ENCODE measurements around the gene CAMK2D.

DNA sequence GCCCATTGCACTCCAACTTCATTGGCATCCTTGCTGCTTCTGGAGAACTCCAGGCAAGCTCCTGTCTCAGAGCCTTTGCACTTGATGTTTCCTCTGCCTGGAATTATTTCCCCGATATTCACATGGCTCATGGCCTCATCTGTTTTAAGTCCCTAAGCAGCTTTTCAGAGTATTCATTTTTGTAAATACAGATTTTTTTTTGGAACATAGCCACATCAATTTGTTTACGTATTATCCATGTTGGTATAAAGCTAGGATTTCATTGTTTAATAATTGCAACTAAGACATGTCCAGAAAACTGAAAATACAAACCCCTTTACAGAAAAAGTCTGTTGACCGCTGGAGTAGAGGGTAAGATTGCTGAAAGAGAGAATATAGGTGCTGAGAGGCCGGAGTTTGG is 142.0 kb downstream of the CAMK2D start:
- TF ChIP-seq POLR2A (IDR thresholded peaks at IDR 0.05; ENCODE audit: low read depth, low read length) (no peak), SPI1 (IDR thresholded peaks at IDR 0.05; ENCODE audit: low read depth, low read length) (no peak), TAF1 (IDR thresholded peaks at IDR 0.05; ENCODE audit: low read depth, low read length) (no peak), POLR2AphosphoS5 (IDR thresholded peaks at IDR 0.05; ENCODE audit: low read depth, low read length) (no peak)
